ENCODE measurements around the gene DUSP1. TPM values are rescaled to one million over a fixed set of nuclear protein-coding genes. Genes with fewer than 3 reads are reported as not detected.
"Not testable (repeated sequence)": the region's sequence is repeated elsewhere in the genome, so short reads cannot be mapped to it uniquely, and the experiment has no call there.

DUSP1 gene
- total RNA-seq, 1 donor from 2014 or later = 25.3 TPM

GRCh38 chr5:172790496-172790889, 19.5 kb upstream of the DUSP1 start:
- DNase-seq (ENCODE audit: low spot score) = no peak
- Mint-ChIP-seq H3K27me3 (ENCODE audit: unreplicated experiment) (no peaks in the 10 kb centered on the region), H3K36me3 (ENCODE audit: low read depth, unreplicated experiment) (no peaks in the 10 kb centered on the region), H3K9me3 (ENCODE audit: unreplicated experiment) (no peaks in the 10 kb centered on the region), H3K4me1 (ENCODE audit: unreplicated experiment) (peaks cover 8% of the 10 kb centered on the region), H3K27ac (ENCODE audit: unreplicated experiment) (no peak overlapping the region), H3K4me3 (ENCODE audit: unreplicated experiment) (no peak overlapping the region)
- no peak for TF ChIP-seq CTCF (IDR thresholded peaks at IDR 0.05; ENCODE audit: unreplicated experiment)

- H3K27ac Mint-ChIP-seq (ENCODE audit: unreplicated experiment) = no peak overlapping the region
- no peaks in the 10 kb centered on the region for H3K36me3 Mint-ChIP-seq (ENCODE audit: low read depth, unreplicated experiment)
- no peaks in the 10 kb centered on the region for H3K9me3 Mint-ChIP-seq (ENCODE audit: unreplicated experiment)
- no peak overlapping the region for H3K4me3 Mint-ChIP-seq (ENCODE audit: unreplicated experiment)
- no peak for TF ChIP-seq CTCF (IDR thresholded peaks at IDR 0.05; ENCODE audit: unreplicated experiment)
- peaks cover 8% of the 10 kb centered on the region for H3K4me1 Mint-ChIP-seq (ENCODE audit: unreplicated experiment)
- no peak for DNase-seq (ENCODE audit: low spot score)
- no peaks in the 10 kb centered on the region for H3K27me3 Mint-ChIP-seq (ENCODE audit: unreplicated experiment)
Measured at GRCh38 chr5:172789687-172790495, 18.9 kb upstream of the DUSP1 start.

- Mint-ChIP-seq H3K27ac (ENCODE audit: unreplicated experiment) (peak overlapping the region; percentile 52), H3K4me3 (ENCODE audit: unreplicated experiment) (no peak overlapping the region), H3K36me3 (ENCODE audit: low read depth, unreplicated experiment) (no peaks in the 10 kb centered on the region), H3K4me1 (ENCODE audit: unreplicated experiment) (peaks cover 8% of the 10 kb centered on the region), H3K9me3 (ENCODE audit: unreplicated experiment) (no peaks in the 10 kb centered on the region), H3K27me3 (ENCODE audit: unreplicated experiment) (no peaks in the 10 kb centered on the region)
- no peak for DNase-seq (ENCODE audit: low spot score)
- TF ChIP-seq CTCF (IDR thresholded peaks at IDR 0.05; ENCODE audit: unreplicated experiment) = no peak
Measured at GRCh38 chr5:172788771-172789686, 18.0 kb upstream of the DUSP1 start.

- H3K4me1 Mint-ChIP-seq (ENCODE audit: unreplicated experiment); H3K36me3 Mint-ChIP-seq (ENCODE audit: low read depth, unreplicated experiment); H3K4me3 Mint-ChIP-seq (ENCODE audit: unreplicated experiment); H3K9me3 Mint-ChIP-seq (ENCODE audit: unreplicated experiment); H3K27ac Mint-ChIP-seq (ENCODE audit: unreplicated experiment); DNase-seq (ENCODE audit: low spot score); H3K27me3 Mint-ChIP-seq (ENCODE audit: unreplicated experiment): not testable (repeated sequence)
Measured at GRCh38 chr5:172787538-172787937, 16.5 kb upstream of the DUSP1 start.

- Mint-ChIP-seq H3K9me3 (ENCODE audit: unreplicated experiment) (no peaks in the 10 kb centered on the region), H3K27me3 (ENCODE audit: unreplicated experiment) (no peaks in the 10 kb centered on the region), H3K4me3 (ENCODE audit: unreplicated experiment) (no peak overlapping the region), H3K4me1 (ENCODE audit: unreplicated experiment) (peaks cover 8% of the 10 kb centered on the region), H3K27ac (ENCODE audit: unreplicated experiment) (no peak overlapping the region), H3K36me3 (ENCODE audit: low read depth, unreplicated experiment) (no peaks in the 10 kb centered on the region)
- TF ChIP-seq CTCF (IDR thresholded peaks at IDR 0.05; ENCODE audit: unreplicated experiment) = no peak
- no peak for DNase-seq (ENCODE audit: low spot score)
Measured at GRCh38 chr5:172786736-172787462, 15.9 kb upstream of the DUSP1 start.

Measured in endothelial cell (in vitro differentiated cells).